ENCODE data around the gene CCT7. TPM values are rescaled to one million over a fixed set of nuclear protein-coding genes. Genes with fewer than 3 reads are reported as not detected.

CCT7 gene
- total and polyA plus RNA-seq, 2 experiments from 2014 or later = 287 to 642 TPM

- TF ChIP-seq CTCF (conservative IDR thresholded peaks at IDR 0.05; ENCODE audit: low read depth in 2 of 2) (peak; percentile 54 to 81), CREB1 (CRISPR knock-in tag; IDR thresholded peaks at IDR 0.05; ENCODE audit: low read depth) (no peak)
Observed at GRCh38 chr2:73260338-73260984, 26.4 kb downstream of the CCT7 start (continued).

- no peak for ATAC-seq
- peaks cover 6% of the 10 kb centered on the region; the same call in 2 of the 3 replicates for H3K4me1 Mint-ChIP-seq
- H3K4me2 ChIP-seq = no peak overlapping the region
- no peak for DNase-seq (ENCODE audit: low spot score)
- H3K36me3 ChIP-seq (ENCODE audit: insufficient read depth) = no peaks in the 10 kb centered on the region; the same call in 1 of the 2 replicates
- no peaks in the 10 kb centered on the region for H3K79me2 ChIP-seq (replicated peaks; ENCODE audit: insufficient read depth)
- H3K9me3 Mint-ChIP-seq = no peaks in the 10 kb centered on the region; the same call in 2 of the 3 replicates
- H3K9me2 ChIP-seq (ENCODE audit: insufficient read depth) = no peaks in the 10 kb centered on the region
- no peak overlapping the region for H3K27ac ChIP-seq (ENCODE audit: low read depth)
- H3K27ac Mint-ChIP-seq = no peak overlapping the region
- peaks cover 6% of the 10 kb centered on the region; the same call in 1 of the 2 replicates for H3K4me1 ChIP-seq (ENCODE audit: insufficient read depth)
- no peak overlapping the region for H2AFZ ChIP-seq
- H3K27me3 ChIP-seq (ENCODE audit: insufficient read depth) = peaks cover under 1% of the 10 kb centered on the region
- H4K20me1 ChIP-seq (replicated peaks; ENCODE audit: insufficient read depth) = peaks cover 6% of the 10 kb centered on the region
- H3K27me3 Mint-ChIP-seq (ENCODE audit: insufficient read depth, low read depth, poor library complexity) = peaks cover 10% of the 10 kb centered on the region
- H3K36me3 Mint-ChIP-seq (ENCODE audit: low read depth) = peaks cover 17% of the 10 kb centered on the region
- TF ChIP-seq CREB1 (CRISPR knock-in tag; IDR thresholded peaks at IDR 0.05; ENCODE audit: low read depth) (no peak), ZNF331 (CRISPR knock-in tag; IDR thresholded peaks at IDR 0.05; ENCODE audit: low read depth) (no peak), JUNB (IDR thresholded peaks at IDR 0.05; ENCODE audit: unreplicated experiment) (no peak), NANOG (IDR thresholded peaks at IDR 0.05; ENCODE audit: borderline replicate concordance) (no peak), ZNF462 (CRISPR knock-in tag; IDR thresholded peaks at IDR 0.05) (no peak), ZNF114 (CRISPR knock-in tag; IDR thresholded peaks at IDR 0.05) (no peak), REST (IDR thresholded peaks at IDR 0.05; ENCODE audit: unreplicated experiment) (no peak)
- no peaks in the 10 kb centered on the region for H3F3A ChIP-seq (replicated peaks; ENCODE audit: low read depth)
- no peak overlapping the region for H3K4me3 ChIP-seq
- H3K4me3 Mint-ChIP-seq = no peak overlapping the region
Observed at GRCh38 chr2:73262108-73262651, 28.1 kb downstream of the CCT7 start.
